Measurements from ENCODE around the gene SLF1.

SLF1 gene

GRCh38 chr5:94577466-94578245 is 40.8 kb upstream of the SLF1 start:
- Histone ChIP-seq H3K9ac (ENCODE audit: low read depth, low read length) (no peak overlapping the region), H3K4me2 (ENCODE audit: insufficient read depth, low read length) (no peak overlapping the region), H3K4me3 (ENCODE audit: low read depth in 1 of 2, low read length in 2 of 2) (no peak overlapping the region), H3K27ac (ENCODE audit: low read length) (no peak overlapping the region), H3K36me3 (ENCODE audit: insufficient read depth, low read length) (no peaks in the 10 kb centered on the region), H3K79me2 (ENCODE audit: insufficient read depth, low read length) (no peaks in the 10 kb centered on the region), H4K20me1 (ENCODE audit: insufficient read depth, low read length) (no peaks in the 10 kb centered on the region), H2AFZ (ENCODE audit: low read depth, low read length) (no peak overlapping the region), H3K27me3 (ENCODE audit: insufficient read depth, low read length, poor library complexity) (no peaks in the 10 kb centered on the region), H3K9me3 (ENCODE audit: insufficient read depth, low read length, severe bottlenecking) (no peaks in the 10 kb centered on the region), H3K4me1 (ENCODE audit: insufficient read depth, low read length) (peaks cover 15% of the 10 kb centered on the region; the same call in 1 of the 2 replicates)
- peak; percentile 94 for ATAC-seq (ENCODE audit: insufficient read depth, low read depth)
- no peak for DNase-seq
- TF ChIP-seq CTCF (IDR thresholded peaks at IDR 0.05; ENCODE audit: borderline replicate concordance, extremely low read depth, low read length, poor library complexity, severe bottlenecking) (no peak), EZH2 (IDR thresholded peaks at IDR 0.05; ENCODE audit: borderline replicate concordance, low read depth, low read length, severe bottlenecking) (no peak)

DNA sequence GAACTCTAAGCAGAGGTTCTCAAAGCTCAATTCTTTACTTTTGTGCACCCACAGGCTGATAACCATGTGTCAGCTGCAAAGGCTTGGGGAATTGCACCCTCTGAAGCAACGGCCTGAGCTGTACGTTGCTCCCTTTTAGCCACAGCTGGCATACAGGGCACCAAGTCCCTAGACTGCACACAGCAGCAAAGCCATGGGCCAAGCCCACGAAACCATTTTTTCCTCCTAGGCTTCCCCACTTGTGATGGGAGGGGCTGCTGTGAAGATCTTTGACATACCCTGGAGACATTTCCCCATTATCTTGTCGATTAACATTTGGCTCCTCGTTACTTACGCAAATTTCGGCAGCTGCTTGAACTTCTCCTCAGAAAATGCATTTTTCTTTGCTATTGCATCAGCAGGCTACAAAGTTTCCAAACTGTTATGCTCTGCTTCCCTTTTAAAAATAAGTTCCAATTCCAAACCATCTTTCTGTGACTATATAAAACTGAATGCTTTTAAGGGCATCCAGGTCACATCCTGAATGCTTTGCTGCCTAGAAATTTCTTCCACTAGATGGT is 23.1 kb upstream of the SLF1 start:
- no peaks in the 10 kb centered on the region for H3K27me3 ChIP-seq (ENCODE audit: insufficient read depth, low read length, poor library complexity)
- H3K9ac ChIP-seq (ENCODE audit: low read depth, low read length) = no peak overlapping the region
- H3K36me3 ChIP-seq (ENCODE audit: insufficient read depth, low read length) = no peaks in the 10 kb centered on the region
- no peak overlapping the region for H3K4me2 ChIP-seq (ENCODE audit: insufficient read depth, low read length)
- DNase-seq = no peak
- H3K9me3 ChIP-seq (ENCODE audit: insufficient read depth, low read length, severe bottlenecking) = no peaks in the 10 kb centered on the region
- no peaks in the 10 kb centered on the region for H4K20me1 ChIP-seq (ENCODE audit: insufficient read depth, low read length)
- TF ChIP-seq CTCF (IDR thresholded peaks at IDR 0.05; ENCODE audit: borderline replicate concordance, extremely low read depth, low read length, poor library complexity, severe bottlenecking) (no peak), EZH2 (IDR thresholded peaks at IDR 0.05; ENCODE audit: borderline replicate concordance, low read depth, low read length, severe bottlenecking) (no peak)
- ATAC-seq (ENCODE audit: insufficient read depth, low read depth) = no peak
- no peaks in the 10 kb centered on the region for H3K4me1 ChIP-seq (ENCODE audit: insufficient read depth, low read length)
- no peak overlapping the region for H3K27ac ChIP-seq (ENCODE audit: low read length)
- no peak overlapping the region for H3K4me3 ChIP-seq (ENCODE audit: low read depth in 1 of 2, low read length in 2 of 2)
- H2AFZ ChIP-seq (ENCODE audit: low read depth, low read length) = no peak overlapping the region
- no peaks in the 10 kb centered on the region for H3K79me2 ChIP-seq (ENCODE audit: insufficient read depth, low read length)

GRCh38 chr5:94613583-94613982 is 4.9 kb upstream of the SLF1 start:
- Histone ChIP-seq H3K79me2 (ENCODE audit: insufficient read depth, low read length) (peaks cover 12% of the 10 kb centered on the region; the same call in 1 of the 2 replicates), H4K20me1 (ENCODE audit: insufficient read depth, low read length) (no peaks in the 10 kb centered on the region), H2AFZ (ENCODE audit: low read depth, low read length) (no peak overlapping the region), H3K27me3 (ENCODE audit: insufficient read depth, low read length, poor library complexity) (no peaks in the 10 kb centered on the region), H3K4me2 (ENCODE audit: insufficient read depth, low read length) (no peak overlapping the region), H3K27ac (ENCODE audit: low read length) (no peak overlapping the region), H3K36me3 (ENCODE audit: insufficient read depth, low read length) (no peaks in the 10 kb centered on the region), H3K9ac (ENCODE audit: low read depth, low read length) (no peak overlapping the region), H3K4me3 (ENCODE audit: low read depth in 1 of 2, low read length in 2 of 2) (no peak overlapping the region), H3K9me3 (ENCODE audit: insufficient read depth, low read length, severe bottlenecking) (no peaks in the 10 kb centered on the region), H3K4me1 (ENCODE audit: insufficient read depth, low read length) (peaks cover 18% of the 10 kb centered on the region)
- TF ChIP-seq EZH2 (IDR thresholded peaks at IDR 0.05; ENCODE audit: borderline replicate concordance, low read depth, low read length, severe bottlenecking) (no peak), CTCF (IDR thresholded peaks at IDR 0.05; ENCODE audit: borderline replicate concordance, extremely low read depth, low read length, poor library complexity, severe bottlenecking) (peak; percentile 35)
- no peak for DNase-seq
- ATAC-seq (ENCODE audit: insufficient read depth, low read depth) = no peak

Data from DND-41 (cell line).